Kidney tubule cell (primary cell): Measurements from ENCODE around the gene ZNF839.
A peak's percentile ranks its signal among the peaks of the same experiment; 100 is the strongest.
"Not testable (repeated sequence)": the region's sequence is repeated elsewhere in the genome, so short reads cannot be mapped to it uniquely, and the experiment has no call there.

Experiments
- DNase-seq: peaks from one replicate; pipeline ENCODE4 v3.0.0-alpha.2; 2018; ENCODE audit warnings: low spot score

The ZNF839 gene

DNA sequence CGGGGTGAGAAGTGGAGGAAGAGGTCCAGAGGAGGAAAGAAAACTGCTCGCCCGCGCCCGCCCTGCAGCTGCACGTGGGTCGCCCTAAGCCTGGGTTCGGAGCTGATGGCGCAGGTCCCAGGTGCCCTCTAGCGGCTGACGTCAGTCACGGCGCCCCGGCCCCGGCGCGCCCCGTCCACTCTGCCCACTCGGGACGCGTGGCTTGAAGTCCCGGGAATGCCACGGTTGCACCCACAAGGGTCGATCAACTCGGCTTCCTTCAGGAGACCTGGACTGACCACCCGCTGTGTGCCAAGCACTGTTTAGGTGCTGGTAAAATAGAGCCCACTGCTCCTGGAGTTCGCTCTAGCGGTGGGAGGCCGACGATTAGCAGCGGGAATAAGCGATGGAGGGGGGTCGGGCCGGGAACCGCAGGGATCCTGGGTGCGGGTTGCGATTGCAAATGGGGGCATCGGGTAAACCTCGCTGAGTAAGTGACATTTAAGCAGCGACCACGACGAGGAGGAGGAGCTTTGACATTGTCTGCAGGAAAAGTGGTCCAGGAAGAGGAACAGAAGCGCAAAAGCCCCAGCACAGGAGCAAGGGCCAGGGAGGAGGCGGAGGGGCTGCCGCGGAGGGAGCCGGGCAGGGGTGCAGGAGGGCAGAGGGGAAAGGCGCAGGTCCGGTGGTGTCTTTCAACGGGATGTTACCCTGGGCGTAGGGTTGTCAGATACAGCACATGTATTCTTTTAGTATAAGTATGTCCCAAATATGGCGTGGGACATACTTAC is 5.1 kb upstream of the ZNF839 start:
- peak; percentile 83 for DNase-seq

DNA sequence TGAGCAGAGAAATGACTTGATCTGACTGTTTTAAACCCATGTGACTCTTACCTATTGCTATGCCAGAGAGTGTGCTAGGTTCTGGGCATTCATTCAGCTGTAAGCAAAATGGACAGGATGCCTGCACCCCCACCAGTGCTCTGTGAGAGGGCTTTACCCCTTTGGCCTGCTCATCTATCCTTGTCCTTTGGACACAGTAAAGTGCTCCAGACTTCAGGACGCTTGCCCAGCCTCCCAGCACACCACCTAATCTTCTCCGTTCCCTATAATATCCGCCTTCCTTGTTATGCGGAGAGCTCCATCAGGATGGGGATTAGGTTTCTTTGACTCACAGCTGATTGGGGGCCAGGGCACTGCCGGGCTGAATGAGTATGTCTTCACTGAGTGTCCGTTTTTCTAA is 4.4 kb upstream of the ZNF839 start:
- no peak for DNase-seq

DNA sequence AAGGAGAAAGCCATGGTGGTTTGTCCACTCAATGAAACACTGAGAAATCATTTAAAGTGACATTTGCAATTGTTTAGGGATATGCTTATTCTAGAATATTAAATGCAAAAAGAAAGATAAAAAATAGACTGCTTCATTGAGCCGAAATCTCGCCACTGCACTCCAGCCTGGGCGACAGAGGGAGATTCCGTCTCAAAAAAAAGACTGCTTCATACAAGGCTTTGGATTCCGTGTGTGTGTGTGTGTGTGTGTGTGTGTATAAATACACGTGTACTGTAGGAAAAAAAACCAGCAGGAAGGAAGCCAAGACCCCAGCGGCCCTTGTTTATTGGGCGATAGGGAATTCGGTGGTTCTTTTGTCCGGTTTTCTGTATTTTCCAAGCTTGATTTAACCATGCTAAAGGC is 3.2 kb upstream of the ZNF839 start:
- DNase-seq: peak; percentile 58

DNA sequence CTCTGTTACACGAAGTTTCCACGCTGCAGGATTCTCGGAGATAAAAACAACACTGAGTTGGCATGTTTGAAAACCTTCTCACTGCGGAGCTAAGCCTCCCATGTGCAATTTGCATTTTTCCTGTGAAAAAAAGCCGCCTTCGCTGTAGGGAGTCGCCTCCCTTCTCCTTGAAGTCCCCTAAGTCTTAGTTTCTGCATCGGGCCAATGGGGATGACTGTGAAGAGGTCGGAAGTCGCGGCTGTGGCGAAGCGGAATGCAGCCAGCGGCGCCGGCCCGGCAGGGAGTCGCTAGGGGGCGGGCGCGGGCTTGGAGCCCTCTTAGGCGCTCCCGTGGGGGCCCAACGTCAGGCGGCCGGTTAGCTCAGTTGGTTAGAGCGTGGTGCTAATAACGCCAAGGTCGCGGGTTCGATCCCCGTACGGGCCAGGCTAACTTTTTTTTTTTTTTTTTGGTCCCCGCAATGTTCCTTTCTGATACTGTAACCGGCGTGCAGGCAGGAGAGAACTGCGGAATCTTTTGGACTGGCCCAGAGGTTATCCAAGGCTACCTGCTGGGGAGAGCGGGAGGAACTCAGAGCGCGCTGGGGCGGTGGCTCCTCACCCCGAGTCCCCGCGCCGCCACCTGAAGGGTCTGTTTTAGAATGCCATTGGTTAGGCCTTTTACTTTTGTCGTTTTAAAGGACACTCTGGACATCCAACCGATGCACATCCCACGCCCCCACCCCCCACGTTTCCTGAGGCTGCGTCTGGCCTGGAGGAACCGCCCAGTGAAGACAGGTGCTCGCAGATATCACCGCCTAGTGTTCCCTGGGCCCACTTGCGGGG is 2.6 kb upstream of the ZNF839 start:
- DNase-seq: peak; percentile 95

DNA sequence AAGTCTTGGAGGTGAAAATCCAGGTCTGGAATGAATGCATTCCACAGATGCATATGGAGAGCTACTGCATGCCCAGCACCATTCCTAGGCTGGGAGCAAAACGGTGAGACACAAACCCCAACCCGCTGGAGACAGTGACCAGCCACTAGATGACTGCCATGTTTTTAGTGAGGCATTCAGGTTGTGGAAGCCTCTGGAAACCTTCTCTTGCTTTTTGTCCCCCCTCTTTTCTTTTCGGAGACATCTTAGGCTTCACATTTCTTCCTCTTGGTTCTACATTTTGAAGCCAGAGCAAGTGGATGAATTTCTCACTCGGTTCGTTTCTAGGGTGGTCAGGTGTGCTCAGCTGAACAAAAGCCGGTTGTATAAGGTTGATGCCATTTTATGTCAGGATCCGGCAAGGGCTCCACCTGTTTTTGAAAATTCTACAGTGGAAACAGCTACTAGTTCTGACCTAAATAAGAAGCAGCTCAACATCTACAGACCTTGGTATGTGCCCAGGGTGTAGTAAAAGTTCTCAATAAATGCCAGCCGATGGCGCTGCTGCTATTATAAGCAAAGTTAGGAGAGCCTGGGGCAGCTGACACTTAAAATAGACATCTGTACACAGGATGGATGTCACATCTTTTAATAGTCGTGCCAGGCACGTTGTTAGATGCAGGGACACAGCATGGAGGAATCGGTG is 1.8 kb upstream of the ZNF839 start:
- DNase-seq: peak; percentile 45

DNA sequence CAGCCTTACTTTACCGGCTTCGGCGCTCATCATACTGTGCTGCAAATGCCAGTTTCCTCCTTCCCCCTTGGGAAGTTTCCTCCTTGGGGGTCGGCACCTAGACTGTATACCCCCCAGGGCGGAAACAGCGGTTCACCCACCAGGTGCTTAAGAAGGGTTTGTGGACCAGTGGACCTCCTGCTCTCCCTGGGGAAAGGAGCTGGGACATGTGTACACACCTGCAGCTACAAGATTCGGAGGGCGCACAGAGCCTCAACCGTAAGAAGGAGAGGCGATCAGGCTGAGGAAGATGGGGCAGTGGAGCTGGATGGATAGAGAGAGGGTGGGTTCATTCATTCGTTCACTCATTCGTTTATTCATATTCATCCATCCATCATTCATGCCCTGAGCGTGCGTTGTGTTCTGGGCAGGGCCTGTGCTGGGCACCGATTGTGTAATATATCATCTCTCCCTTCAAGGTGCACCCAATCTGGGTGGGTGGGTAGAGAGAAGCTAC is 717 bp upstream of the ZNF839 start:
- DNase-seq: no peak

DNA sequence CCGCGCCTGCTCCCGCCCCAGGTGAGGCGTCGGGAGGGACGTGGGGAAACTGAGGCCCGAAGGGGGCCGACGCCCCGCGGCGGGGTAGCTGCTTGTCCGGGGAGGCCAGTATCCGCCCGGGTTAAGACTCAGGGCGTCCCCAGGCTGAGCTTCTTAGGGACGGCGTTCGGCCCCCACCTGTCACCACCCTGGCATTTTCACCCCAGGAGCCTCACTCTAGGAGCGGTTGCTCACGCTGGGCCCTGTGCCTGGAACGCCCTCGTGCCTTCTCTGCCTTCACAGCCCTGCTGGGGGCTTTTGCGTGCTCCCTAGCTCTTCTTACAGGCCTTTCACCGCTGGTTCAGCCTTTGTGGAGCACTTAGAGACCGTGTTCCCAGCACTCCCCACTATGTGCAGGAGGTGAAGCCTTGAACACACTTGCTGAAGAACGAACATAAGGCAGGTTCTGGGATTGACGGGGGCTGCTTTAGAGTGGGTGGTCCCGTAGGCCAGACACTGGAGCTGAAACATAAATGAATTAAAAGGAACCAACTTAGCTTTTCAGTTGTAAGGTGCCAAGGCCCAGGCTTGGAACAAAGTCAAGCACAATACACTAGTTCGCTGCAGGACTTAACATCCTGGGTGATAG is 601 bp downstream of the ZNF839 start:
- peak; percentile 47 for DNase-seq

DNA sequence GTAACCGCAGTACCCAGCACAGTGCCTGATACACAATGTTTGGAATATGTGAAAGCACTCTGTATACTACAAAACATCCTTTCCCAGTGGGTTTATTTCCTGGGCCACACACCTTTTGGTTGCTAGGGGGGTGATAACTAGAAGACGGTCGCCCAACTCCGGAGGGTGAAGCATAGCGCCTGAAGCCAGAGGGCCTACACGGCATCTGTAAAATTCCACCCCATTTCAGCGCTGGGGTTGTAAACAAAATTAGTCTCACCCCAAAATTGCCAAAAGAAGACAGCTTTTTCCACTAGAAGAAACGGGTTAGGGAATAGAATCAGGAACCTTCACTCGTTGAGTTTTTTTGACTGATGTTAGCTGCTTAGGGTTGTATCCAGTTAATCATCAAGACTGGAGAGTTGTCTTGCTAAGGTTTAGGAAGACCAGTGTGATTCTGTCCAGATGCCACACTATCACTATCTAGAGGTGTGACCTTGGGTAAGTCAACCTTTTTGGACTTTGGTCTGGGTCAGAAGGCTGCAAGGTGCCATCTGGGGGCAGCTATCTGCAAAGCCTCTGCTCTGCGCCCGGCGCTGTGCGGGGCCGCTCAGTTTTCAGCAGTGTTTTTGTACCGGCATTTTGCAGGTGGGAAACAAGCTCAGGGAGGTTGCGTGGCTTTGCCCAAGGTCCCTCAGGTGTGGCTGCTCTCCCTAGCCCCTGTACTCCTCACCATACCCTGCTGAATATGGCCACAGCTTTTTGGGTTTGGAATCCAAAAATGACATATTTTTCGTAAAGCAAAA is 1.3 kb downstream of the ZNF839 start:
- no peak for DNase-seq

DNA sequence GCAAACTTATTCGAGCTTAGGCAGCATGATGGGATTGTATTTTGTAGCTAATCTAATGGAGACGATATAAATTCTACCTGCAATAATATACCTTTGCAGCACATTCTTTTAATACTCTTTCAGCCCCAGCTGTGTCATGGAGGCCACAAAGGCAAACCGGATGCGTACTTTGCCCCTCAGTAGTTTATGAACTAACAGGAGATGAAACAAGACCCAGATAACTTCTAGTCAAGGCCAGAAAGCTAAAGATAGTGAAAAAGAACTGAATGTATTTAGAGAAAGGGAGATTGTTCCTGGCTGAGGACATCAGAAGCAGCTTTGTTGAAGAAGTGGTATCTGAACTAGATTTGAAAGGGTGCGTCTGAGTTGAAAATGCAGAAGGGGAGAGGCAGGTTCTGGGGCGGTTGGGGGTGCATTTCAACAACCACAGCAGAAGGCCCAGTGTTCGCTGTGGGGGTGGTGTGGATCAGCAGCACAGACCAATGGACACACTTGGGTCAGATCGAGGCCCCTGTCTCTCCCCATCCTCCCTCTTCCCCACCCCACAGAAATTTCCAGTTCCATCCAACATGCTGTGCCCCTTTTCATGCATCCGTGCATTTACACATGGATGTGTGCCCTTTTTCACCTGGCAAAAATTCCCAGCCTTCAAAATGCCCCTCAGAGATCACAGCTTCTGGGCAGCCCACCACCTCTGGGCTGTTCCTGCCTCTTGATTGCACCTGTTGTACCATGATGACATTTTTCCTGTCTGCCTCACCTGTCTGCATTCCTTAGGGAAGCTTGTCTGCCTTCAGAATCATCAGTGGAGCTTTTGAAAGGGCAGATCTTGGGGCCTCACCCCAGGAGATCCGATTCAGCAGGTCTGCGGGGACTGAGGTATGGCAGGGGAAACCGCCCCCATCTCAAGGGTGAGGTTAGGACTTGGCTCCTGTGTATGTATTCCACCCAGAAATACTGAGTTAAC is 2.2 kb downstream of the ZNF839 start:
- no peak for DNase-seq

DNA sequence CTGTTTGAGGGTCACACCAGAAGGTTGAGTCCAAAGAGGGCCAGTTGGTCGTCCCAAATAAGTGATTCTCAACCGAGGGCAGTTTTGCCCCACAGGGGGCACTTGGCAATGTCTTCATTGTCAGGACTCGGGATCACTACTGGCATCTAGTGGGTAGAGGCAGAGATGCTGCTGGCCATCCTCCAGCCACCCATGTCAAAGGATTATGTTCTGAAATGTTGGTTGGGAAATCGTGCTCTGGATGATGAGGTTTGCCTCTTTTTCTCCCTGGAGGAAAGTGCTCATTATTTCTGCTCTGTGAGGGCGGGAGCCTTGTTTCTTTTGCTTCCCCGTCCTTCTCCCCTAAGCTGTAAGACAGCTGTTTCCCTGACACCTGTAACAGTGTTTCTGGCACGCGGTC is 3.6 kb downstream of the ZNF839 start:
- DNase-seq: peak; percentile 70

DNA sequence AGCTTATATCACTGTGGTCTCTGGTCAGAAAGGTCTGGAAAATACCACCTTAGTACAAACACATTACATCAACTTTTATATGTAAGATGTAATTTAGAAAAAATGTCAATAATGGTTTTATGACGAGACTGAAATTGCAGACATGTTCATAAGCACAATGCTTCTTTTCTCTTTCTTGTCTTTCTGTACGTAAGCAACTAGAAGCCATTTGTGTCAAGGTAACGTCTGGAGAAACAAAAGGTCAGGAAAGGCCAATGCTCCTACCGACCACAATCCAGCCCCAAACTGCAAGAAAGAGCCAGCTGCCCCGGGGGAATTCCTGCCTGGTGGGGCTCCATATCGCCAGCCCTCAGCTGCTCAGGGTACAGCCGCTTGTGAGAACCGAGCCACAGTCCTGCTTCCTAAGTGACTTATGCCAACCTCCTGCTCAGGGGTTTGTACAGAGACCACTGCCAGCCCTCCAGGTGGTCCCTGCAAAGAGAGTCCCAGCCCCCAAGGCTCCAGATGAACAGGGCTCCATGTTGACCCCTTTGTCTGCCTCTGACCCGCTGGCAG is 6.3 kb downstream of the ZNF839 start:
- no peak for DNase-seq

DNA sequence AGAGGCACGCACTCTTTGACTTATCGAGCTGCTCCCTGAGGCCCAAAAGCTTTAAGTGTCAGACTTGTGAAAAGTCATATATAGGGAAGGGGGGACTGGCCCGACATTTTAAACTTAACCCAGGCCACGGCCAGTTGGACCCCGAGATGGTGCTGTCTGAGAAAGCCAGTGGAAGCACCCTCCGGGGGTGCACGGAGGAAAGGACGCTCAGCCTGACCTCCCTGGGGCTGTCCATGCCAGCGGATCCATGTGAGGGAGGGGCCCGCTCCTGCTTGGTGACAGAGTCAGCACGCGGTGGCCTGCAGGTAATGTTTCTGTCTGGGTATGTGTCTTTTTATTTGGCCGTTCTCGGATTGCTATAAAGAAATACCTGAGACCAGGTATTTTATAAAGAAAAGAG is 7.0 kb downstream of the ZNF839 start:
- no peak for DNase-seq

DNA sequence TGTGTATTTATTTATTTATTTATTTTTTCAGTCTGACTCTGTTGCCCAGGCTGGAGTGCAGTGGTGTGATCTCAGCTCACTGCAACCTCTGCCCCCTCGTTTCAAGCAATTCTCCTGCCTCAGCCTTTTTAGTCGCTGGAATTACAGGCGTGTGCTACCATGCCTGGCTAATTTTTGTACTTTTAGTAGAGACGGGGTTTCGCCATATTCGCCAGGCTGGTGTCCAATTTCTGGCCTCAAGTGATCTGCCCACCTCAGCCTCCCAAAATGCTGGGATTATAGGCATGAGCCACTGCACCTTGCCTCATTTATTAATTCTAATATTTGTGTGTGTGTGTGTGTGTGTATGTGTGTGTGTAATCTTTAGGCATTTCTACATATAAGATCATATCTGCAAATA is 9.8 kb downstream of the ZNF839 start:
- not testable (repeated sequence) for DNase-seq

DNA sequence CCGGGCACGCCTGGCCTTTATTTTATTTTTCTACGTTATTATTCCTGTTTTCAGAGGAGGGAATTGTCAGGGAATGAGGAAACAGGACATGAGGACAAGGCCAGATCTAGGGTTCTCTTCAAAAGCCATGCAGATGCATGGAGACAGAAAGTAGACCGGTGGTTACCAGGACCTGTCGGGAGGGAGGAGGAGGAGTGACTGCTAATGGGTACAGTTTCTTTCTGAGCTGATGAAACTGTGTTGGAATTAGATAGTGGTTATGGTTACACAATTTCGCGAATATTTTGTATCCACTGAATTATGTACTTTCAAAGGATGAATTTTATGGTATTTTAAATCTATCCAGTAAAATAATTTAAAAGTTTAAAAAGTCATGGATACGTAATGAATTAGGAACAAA is 11.3 kb downstream of the ZNF839 start:
- no peak for DNase-seq

DNA sequence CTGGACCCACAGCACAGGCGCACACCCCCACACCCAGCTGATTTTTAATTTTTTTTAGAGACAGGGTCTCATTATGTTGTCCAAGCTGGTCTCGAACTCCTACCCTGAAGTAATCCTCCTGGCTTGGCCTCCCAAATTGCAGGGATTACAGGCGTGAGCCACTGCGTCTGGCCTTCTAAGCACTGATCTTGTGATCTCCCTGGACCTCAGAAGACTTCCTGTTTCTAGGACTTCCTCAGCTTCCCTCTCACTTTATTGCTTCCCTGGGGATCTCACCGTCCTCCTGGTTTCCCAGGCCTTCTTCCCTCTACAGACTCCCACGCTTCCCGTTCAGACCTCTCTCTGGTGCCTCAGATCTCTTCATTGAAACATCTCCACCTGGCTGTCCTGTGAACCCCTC is 13.8 kb downstream of the ZNF839 start:
- no peak for DNase-seq

DNA sequence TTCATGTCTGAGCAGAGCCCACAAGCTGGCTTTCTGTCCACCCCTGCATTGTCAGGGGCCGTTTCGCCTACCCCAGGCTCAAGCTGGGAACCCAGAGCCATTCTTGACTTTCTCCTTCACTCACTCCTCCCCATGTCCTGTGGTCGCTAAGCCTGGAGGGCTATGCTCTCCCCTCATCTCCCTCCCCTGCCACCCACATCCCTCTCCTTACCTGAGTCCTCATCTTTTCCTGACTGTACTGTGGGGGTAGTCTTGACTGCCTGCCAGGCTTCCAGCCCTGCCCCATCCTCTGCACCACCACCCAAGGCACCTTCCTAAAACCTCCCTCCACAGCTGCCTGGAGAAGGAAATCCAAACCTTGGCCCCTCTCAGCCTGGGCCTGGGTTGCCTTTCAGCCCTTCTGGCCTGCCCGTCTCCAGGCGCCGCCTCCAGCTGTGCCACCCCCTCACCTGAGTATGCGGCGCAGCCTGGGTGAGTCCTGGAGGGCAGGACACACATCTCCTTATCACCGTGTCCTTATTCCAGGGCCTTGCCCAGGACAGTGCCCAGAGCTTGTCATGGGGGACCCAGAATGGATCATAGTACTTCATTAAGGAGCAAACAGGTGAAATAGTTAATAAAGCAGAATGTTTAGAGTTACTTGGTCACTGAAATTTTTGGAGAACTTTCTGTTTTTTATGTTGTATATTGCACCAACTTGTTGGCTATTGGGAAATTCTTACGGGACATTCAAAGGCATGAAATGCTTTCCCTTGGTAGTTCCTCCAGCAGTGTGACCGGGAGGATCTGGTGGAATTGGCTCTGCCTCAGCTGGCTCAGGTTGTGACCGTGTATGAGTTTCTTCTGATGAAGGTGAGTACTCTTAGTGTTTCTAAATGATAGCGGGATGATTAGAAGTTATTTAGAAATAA is 14.5 kb downstream of the ZNF839 start:
- no peak for DNase-seq

DNA sequence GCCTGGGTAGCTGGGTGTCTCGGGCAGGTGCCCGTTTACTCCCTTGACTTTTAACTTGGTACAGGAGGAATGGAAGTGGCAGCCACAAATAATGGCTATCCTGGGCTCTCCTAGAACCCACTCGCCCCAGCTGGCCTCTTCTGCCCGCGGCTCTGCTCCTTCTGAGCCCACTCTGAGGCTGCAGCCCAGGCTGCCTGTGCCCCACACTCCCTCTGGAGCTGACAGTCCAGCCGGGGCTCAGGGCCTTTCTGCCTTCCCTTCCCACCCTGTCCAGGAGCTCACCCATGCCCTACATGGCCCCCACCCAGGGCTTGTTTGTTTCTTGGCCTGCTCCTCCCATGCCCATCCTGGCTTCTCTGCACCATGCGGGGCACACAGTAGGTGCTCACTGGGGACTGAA is 15.6 kb downstream of the ZNF839 start:
- DNase-seq: no peak

DNA sequence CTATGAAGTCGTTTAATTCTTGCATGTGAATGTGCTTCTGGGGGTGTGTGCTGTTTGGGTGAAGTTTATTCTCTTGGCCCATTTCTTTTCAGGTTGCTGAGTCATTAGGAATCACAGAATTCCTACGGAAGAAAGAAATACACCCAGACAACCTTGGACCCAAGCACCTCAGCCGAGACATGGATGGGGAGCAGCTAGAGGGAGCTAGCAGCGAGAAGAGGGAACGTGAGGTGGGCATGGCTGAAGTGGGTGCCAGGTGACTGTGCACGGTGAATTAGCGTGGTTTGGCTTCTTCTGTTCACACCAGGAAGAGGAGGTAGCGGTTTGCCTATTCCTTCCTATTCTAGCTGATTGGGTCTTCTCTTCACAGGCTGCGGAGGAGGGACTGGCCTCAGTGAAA is 19.2 kb downstream of the ZNF839 start:
- no peak for DNase-seq

DNA sequence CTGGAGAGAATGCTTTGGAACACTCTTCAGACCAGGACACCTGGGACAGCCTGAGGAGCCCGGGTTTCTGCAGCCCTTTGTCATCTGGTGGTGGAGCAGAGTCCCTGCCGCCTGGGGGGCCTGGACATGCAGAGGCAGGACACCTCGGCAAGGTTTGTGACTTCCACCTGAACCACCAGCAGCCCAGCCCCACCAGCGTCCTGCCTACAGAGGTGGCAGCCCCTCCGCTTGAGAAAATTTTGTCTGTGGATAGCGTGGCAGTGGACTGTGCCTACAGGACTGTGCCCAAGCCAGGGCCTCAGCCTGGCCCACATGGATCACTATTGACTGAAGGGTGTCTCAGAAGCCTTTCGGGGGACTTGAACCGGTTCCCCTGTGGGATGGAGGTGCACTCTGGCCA is 22.0 kb downstream of the ZNF839 start:
- DNase-seq: no peak
